GM23248 (cell line): ENCODE data around the gene FBXL5.

Source experiments
- EZH2 ChIP-seq: fragments of 200-600 bp; sonication (generic); IDR thresholded peaks from 2 replicates; pipeline ENCODE4 v1.6.1; 2018; ENCODE audit warnings: antibody characterized with exemption, mild to moderate bottlenecking; ENCODE audit not compliant: insufficient read depth, poor library complexity, severe bottlenecking
- EZH2phosphoT487 ChIP-seq: fragments of 200-600 bp; sonication (generic); IDR thresholded peaks from 2 replicates; pipeline ENCODE4 v1.6.1; 2018; ENCODE audit warnings: antibody characterized with exemption, moderate library complexity, mild to moderate bottlenecking, low read depth; ENCODE audit not compliant: insufficient read depth

GRCh38 chr4:15587649-15588048 lies 67.5 kb downstream of the FBXL5 start:
- no peak for TF ChIP-seq EZH2phosphoT487
- TF ChIP-seq EZH2 = no peak
